ENCODE measurements around the gene ANKRD42.

ANKRD42 gene

GRCh38 chr11:83223457-83223856 is 29.9 kb downstream of the ANKRD42 start:
- TF ChIP-seq, protein P1, sequence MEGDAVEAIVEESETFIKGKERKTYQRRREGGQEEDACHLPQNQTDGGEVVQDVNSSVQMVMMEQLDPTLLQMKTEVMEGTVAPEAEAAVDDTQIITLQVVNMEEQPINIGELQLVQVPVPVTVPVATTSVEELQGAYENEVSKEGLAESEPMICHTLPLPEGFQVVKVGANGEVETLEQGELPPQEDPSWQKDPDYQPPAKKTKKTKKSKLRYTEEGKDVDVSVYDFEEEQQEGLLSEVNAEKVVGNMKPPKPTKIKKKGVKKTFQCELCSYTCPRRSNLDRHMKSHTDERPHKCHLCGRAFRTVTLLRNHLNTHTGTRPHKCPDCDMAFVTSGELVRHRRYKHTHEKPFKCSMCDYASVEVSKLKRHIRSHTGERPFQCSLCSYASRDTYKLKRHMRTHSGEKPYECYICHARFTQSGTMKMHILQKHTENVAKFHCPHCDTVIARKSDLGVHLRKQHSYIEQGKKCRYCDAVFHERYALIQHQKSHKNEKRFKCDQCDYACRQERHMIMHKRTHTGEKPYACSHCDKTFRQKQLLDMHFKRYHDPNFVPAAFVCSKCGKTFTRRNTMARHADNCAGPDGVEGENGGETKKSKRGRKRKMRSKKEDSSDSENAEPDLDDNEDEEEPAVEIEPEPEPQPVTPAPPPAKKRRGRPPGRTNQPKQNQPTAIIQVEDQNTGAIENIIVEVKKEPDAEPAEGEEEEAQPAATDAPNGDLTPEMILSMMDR (conservative IDR thresholded peaks at IDR 0.05; ENCODE audit: low read depth, low read length), result no peak
- no peak for DNase-seq (ENCODE audit: low read depth)
- no peak overlapping the region for H3K4me3 ChIP-seq (ENCODE audit: low read depth, low read length)

GRCh38 chr11:83235825-83236224 is 42.3 kb downstream of the ANKRD42 start:
- peak; percentile 61 for DNase-seq (ENCODE audit: low read depth)
- TF ChIP-seq, protein P1 (conservative IDR thresholded peaks at IDR 0.05; ENCODE audit: low read depth, low read length), result no peak
- no peak overlapping the region for H3K4me3 ChIP-seq (ENCODE audit: low read depth, low read length)

DNA sequence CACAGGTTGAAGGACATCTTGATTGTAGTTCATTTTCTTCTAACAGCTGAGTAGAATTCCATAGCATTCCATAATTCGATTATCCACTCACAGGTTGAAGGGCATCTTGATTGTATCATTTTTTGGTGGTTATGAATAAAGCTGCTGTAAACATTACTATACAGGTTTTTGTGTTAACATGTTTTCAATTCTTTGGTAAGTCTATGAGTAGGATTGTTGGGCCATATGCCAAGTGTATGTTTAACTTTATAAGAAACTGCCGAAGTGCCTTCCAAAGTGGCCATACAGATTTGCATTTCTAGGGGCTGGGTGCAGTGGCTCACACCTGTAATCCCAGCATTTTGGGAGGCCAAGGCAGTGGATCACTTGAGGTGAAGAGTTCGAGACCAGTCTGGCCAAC is 44.6 kb downstream of the ANKRD42 start:
- DNase-seq (ENCODE audit: low read depth), result no peak
- no peak overlapping the region for H3K4me3 ChIP-seq (ENCODE audit: low read depth, low read length)
- TF ChIP-seq, protein P1 (conservative IDR thresholded peaks at IDR 0.05; ENCODE audit: low read depth, low read length), result no peak

DNA sequence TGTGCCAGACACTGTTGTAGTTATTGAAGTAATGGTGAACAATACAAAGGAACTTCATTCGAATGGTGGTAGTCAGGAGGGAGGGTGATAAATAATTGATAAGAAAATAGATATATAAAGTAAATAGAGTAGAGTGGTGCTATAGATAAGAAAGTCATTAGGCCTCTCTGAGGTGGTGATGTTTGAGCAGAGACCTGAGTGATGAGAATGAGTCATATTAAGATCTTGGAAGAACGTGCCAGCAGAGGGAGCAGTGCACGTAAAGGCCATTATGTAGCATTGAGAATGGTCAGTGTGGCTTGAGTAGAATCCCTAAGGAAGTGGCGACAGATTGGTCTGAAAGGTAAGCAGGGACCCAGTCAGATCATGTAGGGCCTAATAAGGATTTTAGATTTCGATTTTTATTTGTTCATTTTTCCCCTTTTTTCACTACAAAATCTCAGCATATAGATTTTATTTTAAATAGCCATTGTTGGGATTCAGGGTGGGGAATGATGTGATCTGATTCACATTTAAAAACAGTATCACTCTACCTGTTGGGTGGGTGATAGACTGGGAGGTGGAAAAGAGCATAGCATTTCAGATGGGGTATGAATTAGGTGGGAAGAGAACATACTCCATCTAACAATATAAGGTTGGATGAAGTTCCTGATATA is 47.9 kb downstream of the ANKRD42 start:
- DNase-seq (ENCODE audit: low read depth), result peak; percentile 83
- H3K4me3 ChIP-seq (ENCODE audit: low read depth, low read length), result no peak overlapping the region
- TF ChIP-seq, protein P1 (conservative IDR thresholded peaks at IDR 0.05; ENCODE audit: low read depth, low read length), result peak; percentile 82

DNA sequence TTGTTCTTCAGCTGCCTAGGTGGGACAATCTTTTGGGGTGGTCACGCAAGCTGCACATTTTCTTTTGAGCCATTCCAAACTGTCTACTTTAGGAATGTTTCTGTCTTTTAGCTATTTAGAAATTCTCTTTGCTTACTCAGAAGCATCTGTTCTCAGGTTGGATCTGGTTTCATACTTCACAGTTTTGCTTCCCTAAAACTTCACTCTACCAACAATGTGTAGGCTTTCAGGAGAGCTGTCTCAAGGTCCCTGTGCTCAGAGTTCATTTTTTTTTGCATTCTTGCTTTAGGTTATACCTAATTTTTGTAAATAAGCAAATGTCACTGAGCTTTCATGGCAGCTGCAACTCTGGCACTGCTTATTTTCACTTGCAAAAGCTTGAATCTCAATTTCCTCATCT is 55.9 kb downstream of the ANKRD42 start:
- TF ChIP-seq, protein P1 (conservative IDR thresholded peaks at IDR 0.05; ENCODE audit: low read depth, low read length), result no peak
- no peak overlapping the region for H3K4me3 ChIP-seq (ENCODE audit: low read depth, low read length)
- no peak for DNase-seq (ENCODE audit: low read depth)

GRCh38 chr11:83249972-83250593 is 56.6 kb downstream of the ANKRD42 start:
- H3K4me3 ChIP-seq (ENCODE audit: low read depth, low read length), result no peak overlapping the region
- DNase-seq (ENCODE audit: low read depth), result peak; percentile 83
- TF ChIP-seq, protein P1 (conservative IDR thresholded peaks at IDR 0.05; ENCODE audit: low read depth, low read length), result peak; percentile 76

GRCh38 chr11:83252266-83252665 is 58.8 kb downstream of the ANKRD42 start:
- no peak for DNase-seq (ENCODE audit: low read depth)
- no peak overlapping the region for H3K4me3 ChIP-seq (ENCODE audit: low read depth, low read length)
- TF ChIP-seq, protein P1 (conservative IDR thresholded peaks at IDR 0.05; ENCODE audit: low read depth, low read length), result no peak
